CD14-positive monocyte (primary cell): ENCODE data around the gene SLC16A11. TPM values are rescaled to one million over a fixed set of nuclear protein-coding genes. Genes with fewer than 3 reads are reported as not detected.

ENCODE experiments used
- DNase-seq, 3 donors: peaks; one replicate each; pipeline ENCODE4 v3.0.0-alpha.2; 2011 to 2022
- H2AFZ ChIP-seq: 2 replicates; pipeline ENCODE4 v1.6.0; 2012; ENCODE audit warnings: mild to moderate bottlenecking, low read depth, low read length, inconsistent platforms; ENCODE audit not compliant: insufficient read depth, poor library complexity, severe bottlenecking
- H3K27ac ChIP-seq, 2 donors: 1 replicate in 1 of 2; 2 replicates in 1 of 2; pipeline ENCODE4 v1.5.1; 2012 to 2013; ENCODE audit warnings: low read length in 2 of 2, control low read depth in 1 of 2, inconsistent platforms in 1 of 2, low read depth in 1 of 2, mild to moderate bottlenecking in 1 of 2
- H3K27me3 ChIP-seq, 2 donors: one replicate each; pipeline versions ENCODE4 v1.6.0 to v1.6.1; 2011 to 2013; ENCODE audit warnings: low read length in 2 of 2; ENCODE audit not compliant: control insufficient read depth in 2 of 2, insufficient read depth in 2 of 2
- H3K36me3 ChIP-seq, 2 donors: replicated peaks in 1 of 2; 1 replicate in 1 of 2; 2 replicates in 1 of 2; pipeline versions ENCODE4 v1.5.1 to v1.6.1; 2012 to 2013; ENCODE audit warnings: low read length in 2 of 2, control low read depth in 1 of 2, inconsistent platforms in 1 of 2, mild to moderate bottlenecking in 1 of 2; ENCODE audit not compliant: insufficient read depth in 2 of 2, control insufficient read depth in 1 of 2
- H3K4me1 ChIP-seq, 2 donors: 1 replicate in 1 of 2; 2 replicates in 1 of 2; pipeline versions ENCODE4 v1.5.1 to v1.6.1; 2012 to 2013; ENCODE audit warnings: low read length in 2 of 2, control low read depth in 1 of 2, inconsistent platforms in 1 of 2, mild to moderate bottlenecking in 1 of 2, moderate library complexity in 1 of 2; ENCODE audit not compliant: insufficient read depth in 2 of 2, control insufficient read depth in 1 of 2
- H3K4me2 ChIP-seq: replicated peaks from 2 replicates; pipeline ENCODE3; 2012; ENCODE audit warnings: low read length, moderate library complexity, mild to moderate bottlenecking; ENCODE audit not compliant: poor library complexity, severe bottlenecking; ENCODE audit errors: extremely low read depth
- H3K4me3 ChIP-seq, 3 experiments: fragments of 200-600 bp in 1 of 3; sonication (generic) in 1 of 3; replicated peaks in 1 of 3; 1 replicate in 2 of 3; 2 replicates in 1 of 3; pipeline ENCODE4 v1.5.1; 2011 to 2013; ENCODE audit warnings: low read length in 3 of 3, mild to moderate bottlenecking in 3 of 3, control low read depth in 2 of 3, low read depth in 2 of 3, inconsistent platforms in 1 of 3, moderate library complexity in 1 of 3
- H3K79me2 ChIP-seq: 2 replicates; pipeline ENCODE4 v1.6.0; 2012; ENCODE audit warnings: mild to moderate bottlenecking, control low read depth, inconsistent platforms, low read length, moderate library complexity; ENCODE audit not compliant: insufficient read depth
- H3K9ac ChIP-seq: 2 replicates; pipeline ENCODE4 v1.6.0; 2017; ENCODE audit warnings: low read length, mild to moderate bottlenecking; ENCODE audit not compliant: insufficient read depth, poor library complexity, severe bottlenecking
- H3K9me3 ChIP-seq, 2 donors: replicated peaks in 1 of 2; 1 replicate in 1 of 2; 2 replicates in 1 of 2; pipeline versions ENCODE4 v1.5.1 to v1.6.1; 2012 to 2013; ENCODE audit warnings: low read length in 2 of 2, control low read depth in 1 of 2; ENCODE audit not compliant: control insufficient read depth in 1 of 2, insufficient read depth in 1 of 2
- H4K20me1 ChIP-seq: 2 replicates; pipeline ENCODE4 v1.6.0; 2012; ENCODE audit warnings: mild to moderate bottlenecking, low read length, control low read depth, moderate library complexity; ENCODE audit not compliant: insufficient read depth
- H3K27ac Mint-ChIP-seq, 7 donors: one replicate each; pipeline ENCODE4 v1.8.0; 2020; ENCODE audit warnings: mild to moderate bottlenecking in 7 of 7, mixed read lengths in 7 of 7, moderate library complexity in 6 of 7, inconsistent platforms in 2 of 7
- H3K27me3 Mint-ChIP-seq, 3 donors: one replicate each; pipeline ENCODE4 v1.8.0; 2021 to 2022; ENCODE audit warnings: low read depth in 3 of 3, mild to moderate bottlenecking in 3 of 3, mixed read lengths in 3 of 3, moderate library complexity in 3 of 3, inconsistent platforms in 1 of 3
- H3K36me3 Mint-ChIP-seq, 2 donors: one replicate each; pipeline ENCODE4 v1.8.0; 2020; ENCODE audit warnings: mixed read lengths in 2 of 2, inconsistent platforms in 1 of 2, mild to moderate bottlenecking in 1 of 2
- H3K4me1 Mint-ChIP-seq: one replicate; pipeline ENCODE4 v1.8.0; 2020; ENCODE audit warnings: mild to moderate bottlenecking, mixed read lengths
- H3K4me3 Mint-ChIP-seq, 2 donors: one replicate each; pipeline ENCODE4 v1.8.0; 2020; ENCODE audit warnings: mild to moderate bottlenecking in 2 of 2, mixed read lengths in 2 of 2, moderate library complexity in 1 of 2
- H3K9me3 Mint-ChIP-seq, 7 donors: one replicate each; pipeline ENCODE4 v1.8.0; 2020 to 2022; ENCODE audit warnings: mixed read lengths in 7 of 7, mild to moderate bottlenecking in 6 of 7, moderate library complexity in 6 of 7, inconsistent platforms in 2 of 7
- WGBS: methylation state at CpG from one replicate; pipeline ENCODE4 v1.1.5; 2013; ENCODE audit warnings: missing lambda C conversion rate; ENCODE audit not compliant: insufficient coverage; 5-methylcytosine and 5-hydroxymethylcytosine counted together
- intact Hi-C, 2 donors: fragments of 100-400 bp; cut with micrococcal nuclease; formaldehyde crosslinking; loops; one replicate each; pipeline versions ENCODE4 v1.15.0 to v1.15.1; 2023
- polyA plus RNA-seq, 3 donors: library from polyadenylated mRNA; depleted of rRNA in 1 of 3; unstranded in 2 of 3; stranded (reverse) in 1 of 3; fragments of 300-500 nt in 2 of 3; fragments of >200 nt in 1 of 3; fragmentation: Illumina TruSeq in 2 of 3; gene quantifications; 1 replicate in 2 of 3; 2 replicates in 1 of 3; pipeline ENCODE4 v1.2.3, GENCODE V29; 2012 to 2021
- TF ChIP-seq, protein P1 (sequence below): fragments of 200-600 bp; IDR thresholded peaks from one replicate; pipeline ENCODE4 v1.8.0; 2022; ENCODE audit warnings: antibody characterized with exemption, mild to moderate bottlenecking

The SLC16A11 gene
- polyA plus RNA-seq, 3 donors = not detected

DNA sequence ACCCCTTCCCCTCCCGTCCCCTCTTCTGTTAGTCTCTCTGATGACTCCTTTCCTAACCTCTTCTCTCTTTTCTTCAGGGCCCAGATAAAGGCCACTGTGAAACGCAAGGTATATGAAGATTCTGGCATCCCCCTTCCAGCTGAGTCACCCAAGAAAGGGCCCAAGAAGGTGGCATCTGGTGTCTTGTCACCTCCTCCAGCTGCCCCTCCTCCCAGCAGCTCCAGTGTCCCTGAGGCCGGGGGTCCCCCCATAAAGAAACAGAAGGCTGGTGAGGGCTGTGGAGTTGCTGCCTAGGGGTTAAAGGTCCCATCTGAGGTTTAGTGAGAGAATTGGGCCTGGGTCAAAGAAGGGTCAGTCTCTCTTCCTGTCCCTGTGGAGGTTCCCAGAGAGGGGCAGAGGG lies 27.5 kb downstream of the SLC16A11 start:
- H3K79me2 ChIP-seq = peaks cover 35% of the 10 kb centered on the region
- intact Hi-C loops = no loop called here
- TF ChIP-seq, protein P1, sequence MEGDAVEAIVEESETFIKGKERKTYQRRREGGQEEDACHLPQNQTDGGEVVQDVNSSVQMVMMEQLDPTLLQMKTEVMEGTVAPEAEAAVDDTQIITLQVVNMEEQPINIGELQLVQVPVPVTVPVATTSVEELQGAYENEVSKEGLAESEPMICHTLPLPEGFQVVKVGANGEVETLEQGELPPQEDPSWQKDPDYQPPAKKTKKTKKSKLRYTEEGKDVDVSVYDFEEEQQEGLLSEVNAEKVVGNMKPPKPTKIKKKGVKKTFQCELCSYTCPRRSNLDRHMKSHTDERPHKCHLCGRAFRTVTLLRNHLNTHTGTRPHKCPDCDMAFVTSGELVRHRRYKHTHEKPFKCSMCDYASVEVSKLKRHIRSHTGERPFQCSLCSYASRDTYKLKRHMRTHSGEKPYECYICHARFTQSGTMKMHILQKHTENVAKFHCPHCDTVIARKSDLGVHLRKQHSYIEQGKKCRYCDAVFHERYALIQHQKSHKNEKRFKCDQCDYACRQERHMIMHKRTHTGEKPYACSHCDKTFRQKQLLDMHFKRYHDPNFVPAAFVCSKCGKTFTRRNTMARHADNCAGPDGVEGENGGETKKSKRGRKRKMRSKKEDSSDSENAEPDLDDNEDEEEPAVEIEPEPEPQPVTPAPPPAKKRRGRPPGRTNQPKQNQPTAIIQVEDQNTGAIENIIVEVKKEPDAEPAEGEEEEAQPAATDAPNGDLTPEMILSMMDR = no peak
- no peaks in the 10 kb centered on the region for H3K9me3 ChIP-seq
- H3K27me3 ChIP-seq = peaks cover 0 to 7% of the 10 kb centered on the region in 2 donors
- Mint-ChIP-seq H3K27ac (peak overlapping the region in 2 of 7 donors; percentile 97 to 98), H3K4me3 (no peak overlapping the region), H3K4me1 (peaks cover 46% of the 10 kb centered on the region), H3K36me3 (peaks cover 26 to 27% of the 10 kb centered on the region in 2 donors), H3K9me3 (peaks cover 0 to 5% (median 0%) of the 10 kb centered on the region in 7 donors), H3K27me3 (peaks cover 10 to 14% (median 13%) of the 10 kb centered on the region in 3 donors)
- peaks cover 32 to 47% of the 10 kb centered on the region in 2 donors for H3K4me1 ChIP-seq
- 100% methylated on average over 1 of the region's 3 CpGs for WGBS
- peak overlapping the region in 1 of 2 donors; percentile 98 for H3K27ac ChIP-seq
- H3K4me3 ChIP-seq = no peak overlapping the region
- no peak overlapping the region for H3K9ac ChIP-seq
- no peaks in the 10 kb centered on the region for H4K20me1 ChIP-seq
- H3K36me3 ChIP-seq = peaks cover 12 to 15% of the 10 kb centered on the region in 2 donors
- no peak for DNase-seq
- H2AFZ ChIP-seq = no peak overlapping the region
- no peak overlapping the region for H3K4me2 ChIP-seq

DNA sequence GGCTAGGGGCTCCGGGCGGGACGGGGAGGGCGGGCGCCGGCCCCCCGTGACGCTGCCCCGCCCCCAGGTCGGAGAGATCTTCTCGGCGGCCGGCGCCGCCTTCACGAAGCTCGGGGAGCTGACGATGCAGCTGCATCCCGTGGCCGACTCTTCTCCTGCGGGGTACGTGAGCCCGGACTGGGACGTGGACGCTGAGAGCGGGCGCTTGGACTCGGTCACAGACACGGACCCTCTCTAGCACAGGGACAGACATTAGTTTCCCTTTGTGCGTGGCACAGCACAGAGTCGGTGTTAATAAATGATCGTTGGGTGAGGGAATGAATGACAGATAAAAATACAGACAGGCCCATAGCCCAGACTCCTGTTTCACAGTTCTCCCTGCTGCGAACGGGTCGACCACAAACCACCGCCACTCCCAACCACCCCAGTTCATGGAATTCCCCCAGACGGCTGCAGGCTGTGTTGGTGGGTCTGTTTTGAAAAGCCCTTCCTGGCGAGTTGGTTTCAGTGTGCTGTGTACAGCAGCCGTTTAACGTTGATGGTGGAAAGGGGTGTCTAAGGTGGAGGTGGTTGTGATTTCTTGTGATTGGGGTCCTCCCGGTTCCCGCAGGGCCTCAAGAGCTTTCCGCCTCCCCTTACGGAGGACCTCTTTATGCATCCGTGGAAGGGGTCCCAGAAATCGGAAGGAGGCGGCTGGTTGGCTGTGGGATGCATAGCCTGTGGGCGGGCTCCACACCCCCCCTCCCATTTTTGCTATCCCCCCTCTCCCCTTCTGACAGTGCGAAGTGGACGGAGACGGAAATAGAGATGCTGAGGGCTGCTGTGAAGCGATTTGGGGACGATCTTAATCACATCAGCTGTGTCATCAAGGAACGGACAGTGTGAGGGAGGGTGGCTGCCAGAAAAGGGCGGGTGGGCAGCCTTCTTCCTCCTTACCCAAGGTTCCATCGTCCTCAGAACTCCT lies 28.6 kb downstream of the SLC16A11 start:
- Histone ChIP-seq H3K4me2 (peak overlapping the region; percentile 96), H4K20me1 (no peaks in the 10 kb centered on the region), H3K9me3 (no peaks in the 10 kb centered on the region), H3K4me3 (peak overlapping the region; percentile 45 to 97 (median 55)), H3K4me1 (peaks cover 44 to 58% of the 10 kb centered on the region in 2 donors), H3K27ac (peak overlapping the region; percentile 98 to 100), H3K27me3 (peaks cover 0 to 4% of the 10 kb centered on the region in 2 donors), H3K9ac (peak overlapping the region; percentile 99), H2AFZ (peak overlapping the region; percentile 52), H3K36me3 (peaks cover 12 to 15% of the 10 kb centered on the region in 2 donors), H3K79me2 (peaks cover 46% of the 10 kb centered on the region)
- peaks cover 5 to 11% (median 6%) of the 10 kb centered on the region in 3 donors for H3K27me3 Mint-ChIP-seq
- peaks cover 57% of the 10 kb centered on the region for H3K4me1 Mint-ChIP-seq
- peak; percentile 63 to 87 (median 74) for DNase-seq
- intact Hi-C loops = loop anchor here in 1 of 2 donors (5.0 kb wide), 2 partner anchors 363 to 1042 kb away; partner anchors contain the start of genes C17orf100 and MED31
- WGBS = under 1% methylated on average over 29 of the region's 56 CpGs
- TF ChIP-seq, protein P1 = peak; percentile 72
- peak overlapping the region; percentile 84 to 94 for H3K4me3 Mint-ChIP-seq
- H3K36me3 Mint-ChIP-seq = peaks cover 26 to 27% of the 10 kb centered on the region in 2 donors
- H3K9me3 Mint-ChIP-seq = peaks cover 0 to 5% (median 0%) of the 10 kb centered on the region in 7 donors
- peak overlapping the region; percentile 97 to 100 (median 98) for H3K27ac Mint-ChIP-seq
